Measurements from ENCODE around the gene KSR1. TPM values are rescaled to one million over a fixed set of nuclear protein-coding genes. Genes with fewer than 3 reads are reported as not detected.

Gene KSR1
- total and polyA plus RNA-seq, 2 of the 8 experiments (the other 6 are each of a cell fraction or from before 2014, with no cell fraction given), result 14.1 to 34.7 TPM

- H3K14ac ChIP-seq (ENCODE audit: insufficient read length), result no peak overlapping the region
- no peak overlapping the region for H3K4me3 ChIP-seq (ENCODE audit: extremely low read depth in 1 of 4, insufficient read depth in 2 of 4, low read depth in 3 of 4, low read length in 4 of 4)
- H3K23ac ChIP-seq (ENCODE audit: insufficient read length), result no peak overlapping the region
- peaks cover 20% of the 10 kb centered on the region; the same call in 1 of the 2 replicates for H3K79me1 ChIP-seq (ENCODE audit: low read depth, low read length)
- no peak overlapping the region for H3K4me2 ChIP-seq (ENCODE audit: insufficient read depth in 1 of 2, low read depth in 2 of 2, low read length in 2 of 2)
- no peak overlapping the region for H2BK20ac ChIP-seq (ENCODE audit: low read length)
- ChIA-PET CTCF (ENCODE audit: partially characterized antibody) (interaction anchor here (0.8 to 6.3 kb wide), 3 partner anchors 11 to 56 kb away, joined by 3 to 52 read pairs (median 17); no protein-coding TSS in a partner anchor), POLR2A (ENCODE audit: partially characterized antibody) (no interaction called here)
- no peaks in the 10 kb centered on the region for H3K23me2 ChIP-seq (ENCODE audit: low read depth, low read length)
- H3K27me3 ChIP-seq (replicated peaks in 1 of 4; ENCODE audit: control insufficient read depth in 3 of 4, extremely low read depth in 1 of 4, insufficient read depth in 3 of 4, low read length in 3 of 4), result no peaks in the 10 kb centered on the region
- H3K18ac ChIP-seq (ENCODE audit: extremely low read depth, low read length), result no peak overlapping the region
- H4K20me1 ChIP-seq (replicated peaks in 1 of 2; ENCODE audit: control insufficient read depth in 1 of 2, insufficient read depth in 2 of 2, low read length in 2 of 2), result peaks cover 4 to 8% of the 10 kb centered on the region in 2 experiments
- no peak overlapping the region for H2BK120ac ChIP-seq (replicated peaks; ENCODE audit: low read depth, low read length)
- TF ChIP-seq SRF (IDR thresholded peaks at IDR 0.05; ENCODE audit: low read depth, low read length) (no peak), SIRT6 (IDR thresholded peaks at IDR 0.05; ENCODE audit: low read length) (no peak), ZNF274 (IDR thresholded peaks at IDR 0.05; ENCODE audit: borderline replicate concordance, extremely low read depth, low read length) (no peak), HDAC2 (IDR thresholded peaks at IDR 0.05; ENCODE audit: borderline replicate concordance in 1 of 2, low read depth in 2 of 2, low read length in 2 of 2) (no peak), POU5F1 (IDR thresholded peaks at IDR 0.05; ENCODE audit: low read depth, low read length) (no peak), PHF8 (conservative IDR thresholded peaks at IDR 0.05; ENCODE audit: low read depth, low read length) (no peak), BCL11A (IDR thresholded peaks at IDR 0.05; ENCODE audit: low read depth in 2 of 2, low read length in 2 of 2) (no peak)
- peaks cover 0 to 6% (median 3%) of the 10 kb centered on the region in 4 experiments; a peak in 5 of 7 replicates for H3K4me1 ChIP-seq (replicated peaks in 1 of 4; ENCODE audit: control insufficient read depth in 3 of 4, insufficient read depth in 4 of 4, low read length in 3 of 4)
- no peak overlapping the region for H2AFZ ChIP-seq (ENCODE audit: low read length)
- H3K27ac ChIP-seq (ENCODE audit: low read depth, low read length), result no peak overlapping the region
- WGBS, 2 experiments (ENCODE audit: extremely low coverage in 1 of 2, insufficient coverage in 1 of 2, insufficient read length in 1 of 2, insufficient replicate concordance in 2 of 2, low coverage in 1 of 2, low lambda C conversion rate in 2 of 2, missing lambda C conversion rate in 1 of 2), result 93% methylated on average over 9 of the region's 9 CpGs; no CpG with 5 or more reads in 1 of the 2 experiments
- no peak overlapping the region for H4K91ac ChIP-seq (replicated peaks; ENCODE audit: insufficient read length, low read length)
- no peak overlapping the region for H2BK5ac ChIP-seq (ENCODE audit: low read depth, low read length)
- DNase-seq (ENCODE audit: low read depth in 1 of 2, low spot score in 2 of 2), result no peak
- H2AK5ac ChIP-seq (ENCODE audit: low read depth, low read length), result no peak overlapping the region
- no peak overlapping the region for H3K4ac ChIP-seq (replicated peaks; ENCODE audit: insufficient read length, low read depth, low read length)
- no peak overlapping the region for H2BK15ac ChIP-seq (ENCODE audit: low read length)
- H3K9me3 ChIP-seq (ENCODE audit: insufficient read depth in 2 of 2, low read depth in 1 of 2, low read length in 1 of 2), result no peaks in the 10 kb centered on the region
- FAIRE-seq, result no peak
- H3K36me3 ChIP-seq (ENCODE audit: control insufficient read depth in 2 of 4, insufficient read depth in 4 of 4, low read length in 3 of 4), result no peaks in the 10 kb centered on the region
- no peak overlapping the region for H4K8ac ChIP-seq (ENCODE audit: extremely low read depth, insufficient read depth, low read length)
- H2BK12ac ChIP-seq (ENCODE audit: low read depth, low read length), result no peak overlapping the region
- peaks cover 0 to 74% of the 10 kb centered on the region in 2 experiments; a peak in 2 of 4 replicates for H3K79me2 ChIP-seq (ENCODE audit: control insufficient read depth in 1 of 2, insufficient read depth in 2 of 2, low read length in 2 of 2)
- H3K9ac ChIP-seq (replicated peaks in 1 of 4; ENCODE audit: extremely low read depth in 1 of 4, low read depth in 3 of 4, low read length in 3 of 4), result no peak overlapping the region
- H4K5ac ChIP-seq (ENCODE audit: insufficient read length, low read depth, low read length), result no peak overlapping the region
- H3K56ac ChIP-seq (replicated peaks; ENCODE audit: insufficient read length, low read depth, low read length), result no peak overlapping the region
Observed at GRCh38 chr17:27543958-27544349, 87.7 kb downstream of the KSR1 start.

Measured in H1 (cell line).